SH-SY5Y (cell line): Measurements from ENCODE around the gene PEF1.

Experiments
- GATA2 ChIP-seq: IDR thresholded peaks from 2 replicates; pipeline ENCODE4 v1.6.1; 2011; ENCODE audit warnings: mild to moderate bottlenecking, low read depth, low read length
- GATA3 ChIP-seq: IDR thresholded peaks from 2 replicates; pipeline ENCODE4 v1.6.1; 2011; ENCODE audit warnings: low read depth, mild to moderate bottlenecking, low read length, moderate library complexity

DNA sequence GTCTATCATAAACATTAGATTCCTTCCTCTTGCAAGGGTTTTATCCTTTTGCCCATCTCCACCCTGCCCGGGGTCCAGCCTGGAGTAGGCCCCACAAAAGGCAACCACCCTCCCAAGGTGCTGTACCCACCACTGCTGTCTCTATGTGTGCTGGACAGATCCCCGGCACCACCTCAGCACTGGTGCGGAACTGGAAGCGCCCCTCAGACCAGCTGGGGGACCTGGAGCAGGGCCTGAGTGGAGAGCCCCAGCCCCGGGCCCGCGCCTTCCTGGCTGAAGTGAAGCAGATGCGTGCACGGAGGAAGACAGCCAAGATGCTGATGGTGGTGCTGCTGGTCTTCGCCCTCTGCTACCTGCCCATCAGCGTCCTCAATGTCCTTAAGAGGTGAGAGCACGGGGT lies 21.3 kb downstream of the PEF1 start:
- TF ChIP-seq GATA2 (no peak), GATA3 (no peak)
